Progenitor cell of endocrine pancreas (in vitro differentiated cells): ENCODE results near the gene IBA57. TPM values are rescaled to one million over a fixed set of nuclear protein-coding genes. Genes with fewer than 3 reads are reported as not detected.

Experiments used
- DNase-seq: peaks from one replicate; pipeline ENCODE4 v3.0.0; 2021; ENCODE audit warnings: low spot score; ENCODE audit not compliant: unreplicated experiment
- H3K27ac Mint-ChIP-seq: 2 replicates; pipeline ENCODE4 v1.8.0; 2021; ENCODE audit warnings: mild to moderate bottlenecking, moderate library complexity, mixed read lengths
- H3K27me3 Mint-ChIP-seq: 2 replicates; pipeline ENCODE4 v1.8.0; 2021; ENCODE audit warnings: mixed read lengths
- H3K36me3 Mint-ChIP-seq: 2 replicates; pipeline ENCODE4 v1.8.0; 2022; ENCODE audit warnings: mixed read lengths; ENCODE audit not compliant: insufficient read depth
- H3K4me1 Mint-ChIP-seq: 2 replicates; pipeline ENCODE4 v1.8.0; 2021; ENCODE audit warnings: low read depth, mixed read lengths
- H3K4me3 Mint-ChIP-seq: 2 replicates; pipeline ENCODE4 v1.8.0; 2021; ENCODE audit warnings: low read depth, mild to moderate bottlenecking, moderate library complexity, mixed read lengths
- H3K9me3 Mint-ChIP-seq: 2 replicates; pipeline ENCODE4 v1.8.0; 2021; ENCODE audit warnings: low read depth, mixed read lengths
- total RNA-seq: library from RNA; stranded (reverse); gene quantifications from 2 replicates; pipeline ENCODE4 v1.2.1, GENCODE V29; 2021
- TF ChIP-seq, protein P1 (sequence below): fragments of 200-600 bp; sonication (generic); IDR thresholded peaks from one replicate; pipeline ENCODE4 v1.5.0; 2021; ENCODE audit warnings: antibody characterized with exemption, mild to moderate bottlenecking; ENCODE audit not compliant: unreplicated experiment

Gene IBA57
- total RNA-seq, 1 donor from 2014 or later = 11.2 TPM

- Mint-ChIP-seq H3K36me3 (no peaks in the 10 kb centered on the region), H3K4me1 (no peaks in the 10 kb centered on the region), H3K27me3 (no peaks in the 10 kb centered on the region), H3K4me3 (no peak overlapping the region), H3K9me3 (no peaks in the 10 kb centered on the region), H3K27ac (no peak overlapping the region)
- no peak for DNase-seq
- TF ChIP-seq, protein P1, sequence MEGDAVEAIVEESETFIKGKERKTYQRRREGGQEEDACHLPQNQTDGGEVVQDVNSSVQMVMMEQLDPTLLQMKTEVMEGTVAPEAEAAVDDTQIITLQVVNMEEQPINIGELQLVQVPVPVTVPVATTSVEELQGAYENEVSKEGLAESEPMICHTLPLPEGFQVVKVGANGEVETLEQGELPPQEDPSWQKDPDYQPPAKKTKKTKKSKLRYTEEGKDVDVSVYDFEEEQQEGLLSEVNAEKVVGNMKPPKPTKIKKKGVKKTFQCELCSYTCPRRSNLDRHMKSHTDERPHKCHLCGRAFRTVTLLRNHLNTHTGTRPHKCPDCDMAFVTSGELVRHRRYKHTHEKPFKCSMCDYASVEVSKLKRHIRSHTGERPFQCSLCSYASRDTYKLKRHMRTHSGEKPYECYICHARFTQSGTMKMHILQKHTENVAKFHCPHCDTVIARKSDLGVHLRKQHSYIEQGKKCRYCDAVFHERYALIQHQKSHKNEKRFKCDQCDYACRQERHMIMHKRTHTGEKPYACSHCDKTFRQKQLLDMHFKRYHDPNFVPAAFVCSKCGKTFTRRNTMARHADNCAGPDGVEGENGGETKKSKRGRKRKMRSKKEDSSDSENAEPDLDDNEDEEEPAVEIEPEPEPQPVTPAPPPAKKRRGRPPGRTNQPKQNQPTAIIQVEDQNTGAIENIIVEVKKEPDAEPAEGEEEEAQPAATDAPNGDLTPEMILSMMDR = no peak
These were observed 13.3 kb upstream of the IBA57 start for GRCh38 chr1:228152097-228152917.

GRCh38 chr1:228152918-228153258 is 12.7 kb upstream of the IBA57 start:
- TF ChIP-seq, protein P1 = no peak
- H3K4me3 Mint-ChIP-seq = no peak overlapping the region
- no peaks in the 10 kb centered on the region for H3K9me3 Mint-ChIP-seq
- no peaks in the 10 kb centered on the region for H3K27me3 Mint-ChIP-seq
- H3K27ac Mint-ChIP-seq = no peak overlapping the region
- no peak for DNase-seq
- no peaks in the 10 kb centered on the region for H3K36me3 Mint-ChIP-seq
- H3K4me1 Mint-ChIP-seq = no peaks in the 10 kb centered on the region

DNA sequence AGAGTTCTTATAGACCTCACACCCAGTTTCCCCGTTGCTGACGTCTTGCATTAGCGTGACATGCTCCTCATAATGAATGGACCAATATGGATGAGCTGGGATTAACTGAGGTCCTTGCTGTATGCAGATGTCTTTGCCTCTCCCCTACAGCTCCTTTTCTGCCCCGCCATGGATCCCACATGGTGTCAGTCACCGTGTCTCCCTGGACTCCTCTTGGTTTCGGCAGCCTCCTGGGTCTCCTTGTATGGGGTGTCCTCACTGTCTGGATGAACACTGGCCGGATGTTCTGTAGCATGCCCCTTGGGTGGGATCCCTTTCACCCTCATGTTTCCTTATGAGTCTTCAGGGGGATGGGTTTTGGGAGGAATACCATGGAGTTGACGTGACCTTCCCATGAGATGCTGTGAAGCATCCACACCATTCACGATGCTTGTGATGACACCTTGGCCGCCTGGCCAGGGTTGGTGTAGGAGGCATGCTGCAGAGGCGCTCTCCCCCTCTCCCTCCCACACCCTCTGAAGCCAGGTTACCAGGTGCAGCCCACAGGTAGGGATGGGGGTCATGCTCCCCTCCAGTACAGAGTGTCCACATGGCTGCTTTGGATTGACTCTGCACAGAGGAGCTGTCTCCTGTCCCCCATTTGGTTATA is 11.5 kb upstream of the IBA57 start:
- no peak for DNase-seq
- TF ChIP-seq, protein P1 = no peak
- no peak overlapping the region for H3K4me3 Mint-ChIP-seq
- no peaks in the 10 kb centered on the region for H3K4me1 Mint-ChIP-seq
- no peaks in the 10 kb centered on the region for H3K36me3 Mint-ChIP-seq
- H3K27me3 Mint-ChIP-seq = no peaks in the 10 kb centered on the region
- H3K9me3 Mint-ChIP-seq = no peaks in the 10 kb centered on the region
- H3K27ac Mint-ChIP-seq = no peak overlapping the region

DNA sequence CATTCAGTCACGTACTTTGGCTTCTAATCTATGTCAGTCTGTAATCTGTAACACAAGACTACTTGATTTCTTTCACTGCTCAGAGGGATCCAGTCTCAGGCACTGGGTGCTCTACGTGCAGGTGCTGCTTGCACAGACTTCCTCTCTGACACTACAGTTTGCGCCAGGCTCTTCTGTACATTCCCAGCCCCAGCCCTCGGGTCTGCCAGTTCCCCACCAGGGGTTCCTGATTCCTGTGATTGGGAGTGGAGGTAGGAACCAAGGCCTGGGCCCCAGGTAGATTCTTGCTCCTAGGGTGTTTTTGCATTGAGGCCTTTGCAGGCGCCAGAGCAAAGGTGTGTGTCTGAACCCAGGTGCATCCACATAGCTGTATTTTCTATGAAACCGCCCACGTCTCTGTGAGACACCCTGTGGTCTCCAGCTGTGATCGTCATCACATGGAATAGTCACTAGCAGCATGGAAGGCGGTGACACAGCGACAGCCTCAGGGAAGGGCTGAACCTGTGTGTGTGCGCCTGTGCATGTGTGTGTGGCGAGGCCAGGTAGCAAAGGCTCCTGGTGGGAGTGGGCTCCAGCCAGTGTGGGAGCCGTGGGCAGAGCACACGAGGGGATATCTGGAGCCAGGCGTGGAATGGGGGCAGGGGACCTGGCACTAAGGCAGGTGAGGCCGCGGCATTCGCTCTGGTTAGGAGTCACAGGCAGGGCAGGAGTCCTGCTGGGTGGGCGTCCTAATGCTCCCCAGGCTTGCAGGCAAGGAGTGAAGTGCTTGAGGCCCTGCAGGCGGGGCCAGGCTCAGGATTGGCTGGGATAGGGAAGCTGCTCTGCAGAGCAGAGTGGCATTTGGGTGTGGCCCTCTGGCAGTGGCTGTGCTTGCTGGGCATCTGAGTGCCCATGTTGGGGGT is 10.7 kb upstream of the IBA57 start:
- H3K4me1 Mint-ChIP-seq = no peaks in the 10 kb centered on the region
- H3K9me3 Mint-ChIP-seq = no peaks in the 10 kb centered on the region
- peak overlapping the region; percentile 33 for H3K27ac Mint-ChIP-seq
- TF ChIP-seq, protein P1 = no peak
- H3K36me3 Mint-ChIP-seq = no peaks in the 10 kb centered on the region
- no peak overlapping the region for H3K4me3 Mint-ChIP-seq
- DNase-seq = no peak
- no peaks in the 10 kb centered on the region for H3K27me3 Mint-ChIP-seq
